ENCODE data around the gene PCLAF.
"Not testable (repeated sequence)": the region's sequence is repeated elsewhere in the genome, so short reads cannot be mapped to it uniquely, and the experiment has no call there.

Gene PCLAF, protein sequence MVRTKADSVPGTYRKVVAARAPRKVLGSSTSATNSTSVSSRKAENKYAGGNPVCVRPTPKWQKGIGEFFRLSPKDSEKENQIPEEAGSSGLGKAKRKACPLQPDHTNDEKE

DNA sequence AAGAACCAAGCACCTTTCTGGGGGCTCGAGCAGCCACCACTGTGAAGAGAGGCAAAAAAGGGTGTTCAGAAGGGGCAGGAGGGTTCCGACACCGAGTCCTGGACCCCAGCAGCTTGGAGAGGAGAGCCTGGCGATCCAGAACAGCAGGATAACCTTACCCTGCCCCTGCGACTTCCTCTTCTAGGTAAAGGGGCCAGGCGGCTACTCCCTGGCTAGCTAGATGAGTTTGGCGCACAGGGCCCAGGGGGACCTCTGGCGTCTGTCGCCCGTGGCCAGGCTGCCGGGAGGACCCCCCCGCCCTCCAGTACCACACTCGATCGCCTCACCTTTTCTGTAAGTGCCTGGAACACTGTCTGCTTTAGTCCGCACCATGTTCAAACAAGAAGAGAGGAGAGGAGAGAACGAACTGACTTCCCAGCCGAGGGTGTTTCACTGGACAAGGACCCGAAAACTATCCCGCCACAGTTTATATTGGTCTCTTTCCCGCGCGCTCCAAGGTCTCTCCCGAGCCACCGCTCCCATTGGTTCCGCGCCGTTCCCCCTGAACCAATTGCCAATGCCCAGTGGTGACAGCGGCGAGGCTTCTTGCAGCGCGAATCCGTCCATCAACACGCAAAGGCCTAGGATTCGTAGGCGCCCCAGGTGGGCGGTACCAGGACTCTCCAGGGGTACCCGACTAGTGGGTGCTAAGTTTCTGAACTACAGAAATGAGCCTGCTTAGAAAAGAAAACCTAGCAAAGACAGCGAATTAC, at the start of gene PCLAF:
PCLAF (minus strand) TSS at position 442 of the 752 bp plus-strand sequence; CDS start at position 372, 70 bp downstream.
- in situ Hi-C loops (cut with MboI; ENCODE audit: low sequenced_read_pairs), result no loop called here

DNA sequence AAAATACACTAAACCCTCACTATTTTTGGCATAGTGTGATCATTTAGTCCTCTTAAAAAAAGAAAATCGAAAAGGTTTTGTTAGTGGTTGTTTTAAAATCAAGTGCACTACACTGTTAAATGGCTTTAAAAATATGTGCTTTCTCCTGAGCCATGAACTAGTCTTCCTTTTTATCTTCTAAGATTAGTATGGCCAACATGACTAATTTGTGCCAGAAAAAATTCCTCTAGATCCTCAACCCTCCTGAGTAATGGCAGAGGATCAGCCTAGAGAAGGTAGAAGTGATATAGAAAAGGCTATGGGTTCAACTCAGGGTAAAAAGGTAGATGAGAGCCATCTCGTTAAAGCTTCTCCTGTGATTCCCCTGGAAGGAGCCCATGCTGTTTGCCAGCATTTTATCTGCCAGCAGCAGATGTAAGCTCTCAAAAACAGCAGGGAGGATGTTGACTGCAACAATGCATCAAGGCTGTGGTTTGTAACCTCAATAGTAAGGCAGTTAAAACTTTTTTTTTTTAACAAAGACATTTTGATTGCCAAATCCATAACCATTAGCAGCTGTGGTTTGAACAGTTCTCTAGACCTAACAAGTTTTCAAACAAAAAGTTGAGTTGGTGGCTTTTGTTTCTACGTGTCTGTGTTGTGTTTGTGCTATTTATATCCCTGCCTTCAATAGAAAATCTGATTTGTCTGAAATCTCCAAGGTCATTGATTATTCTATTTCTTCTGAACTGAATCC, 48.9 kb upstream of the PCLAF start:
- in situ Hi-C loops (cut with MboI; ENCODE audit: low sequenced_read_pairs), result no loop called here

DNA sequence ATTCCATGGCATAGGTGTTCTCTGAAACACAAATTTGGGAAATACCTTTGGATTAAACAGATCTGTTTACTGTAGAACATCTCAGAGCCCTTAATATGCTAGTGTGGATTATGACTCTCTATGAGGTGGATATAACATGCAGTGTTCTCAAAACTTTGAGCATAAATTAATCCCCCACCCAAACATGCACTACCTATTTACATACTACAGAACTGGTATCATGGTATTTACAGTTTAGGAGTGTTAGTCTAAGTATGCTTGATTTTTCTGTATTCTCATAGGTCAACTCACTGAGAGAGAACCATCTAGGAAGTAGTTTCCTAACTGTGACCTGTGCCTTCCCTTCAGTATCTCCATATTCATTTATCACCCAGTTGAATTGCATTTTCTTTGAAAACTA, 48.2 kb upstream of the PCLAF start:
- in situ Hi-C loops (cut with MboI; ENCODE audit: low sequenced_read_pairs), result no loop called here

DNA sequence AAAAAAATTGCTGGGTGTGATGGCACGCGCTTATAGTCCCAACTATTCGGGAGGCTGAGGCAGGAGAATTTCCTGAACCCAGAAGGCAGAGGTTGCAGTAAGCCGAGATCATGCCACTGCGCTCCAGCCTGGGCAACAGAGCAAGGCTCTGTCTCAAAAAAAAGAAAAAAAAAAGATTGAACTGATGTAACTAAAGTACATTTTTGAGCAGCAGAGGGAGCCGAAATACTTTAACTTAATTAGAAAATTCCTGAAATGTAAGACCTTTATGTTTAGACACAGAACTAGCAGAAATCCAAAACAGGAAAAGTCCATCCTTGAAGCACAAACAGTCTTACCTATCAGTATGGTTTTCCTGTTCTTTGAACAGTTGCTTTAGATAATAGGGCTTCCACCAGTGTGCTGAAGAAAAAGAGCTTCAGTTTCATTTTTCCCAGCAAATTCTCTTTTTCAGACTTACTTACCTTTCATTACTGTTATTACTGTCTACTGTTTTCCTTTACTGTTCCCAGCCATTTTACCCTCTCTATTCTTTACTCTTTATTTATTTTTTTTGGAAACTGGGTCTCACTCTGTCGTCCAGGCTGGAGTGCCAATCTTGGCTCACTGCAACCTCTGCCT, 45.7 kb upstream of the PCLAF start:
- in situ Hi-C loops (cut with MboI; ENCODE audit: low sequenced_read_pairs), result no loop called here

DNA sequence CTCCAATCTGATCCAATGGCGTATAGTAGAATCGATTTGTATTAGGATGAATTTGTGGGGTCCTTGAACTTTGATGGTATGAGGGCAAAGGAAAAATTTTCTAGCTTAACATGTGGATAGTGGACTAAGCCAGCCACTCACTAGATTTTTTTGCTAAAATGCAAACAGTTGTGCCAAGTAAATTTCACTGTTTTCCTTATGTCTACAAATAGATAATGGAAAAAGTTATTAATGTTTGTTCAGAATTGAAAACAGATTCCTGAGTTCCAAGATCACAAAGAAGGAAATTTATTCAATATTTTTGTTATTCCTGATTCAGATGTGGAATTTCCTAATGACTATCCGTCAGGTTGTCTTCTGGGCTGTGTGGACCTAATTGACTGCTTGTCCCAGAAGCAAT, 44.0 kb upstream of the PCLAF start:
- in situ Hi-C loops (cut with MboI; ENCODE audit: low sequenced_read_pairs), result no loop called here

DNA sequence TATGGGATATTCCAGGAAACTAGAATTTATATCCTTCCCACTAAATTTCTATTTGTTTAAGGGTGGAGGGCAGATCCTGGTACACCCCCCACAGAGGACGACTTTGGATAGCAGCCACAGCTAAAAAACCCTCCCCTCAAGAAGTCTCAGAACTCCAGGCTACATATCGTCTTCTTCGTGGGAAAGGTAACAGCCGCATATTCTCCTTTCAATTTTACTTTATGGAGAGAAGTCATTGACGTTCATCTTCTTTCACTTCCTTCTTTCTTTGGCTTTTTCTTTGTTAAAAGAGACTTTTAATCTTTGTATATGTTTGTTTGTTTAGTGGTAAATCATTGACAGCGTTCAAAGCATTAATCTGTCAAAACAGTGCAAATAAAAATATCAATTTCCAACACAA, 42.7 kb upstream of the PCLAF start:
- in situ Hi-C loops (cut with MboI; ENCODE audit: low sequenced_read_pairs), result no loop called here

DNA sequence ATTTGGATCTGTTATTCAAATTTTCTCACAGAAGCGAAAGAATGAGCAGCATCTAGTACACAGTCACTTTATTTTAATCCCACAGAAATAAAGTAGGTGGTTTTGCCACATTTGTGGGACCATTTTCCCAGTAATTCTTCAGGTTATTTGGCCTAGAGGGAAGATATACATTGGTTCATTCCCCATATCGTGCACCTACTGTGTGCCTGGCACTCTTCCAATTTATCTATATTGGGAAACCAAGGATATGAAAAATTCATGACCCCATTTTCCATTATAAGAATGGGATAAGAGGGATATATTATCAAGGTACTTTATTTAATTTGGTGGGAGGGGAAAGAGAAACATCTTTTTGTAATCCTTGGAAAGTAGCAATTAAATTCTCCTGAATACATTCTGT, 41.5 kb upstream of the PCLAF start:
- in situ Hi-C loops (cut with MboI; ENCODE audit: low sequenced_read_pairs), result no loop called here

DNA sequence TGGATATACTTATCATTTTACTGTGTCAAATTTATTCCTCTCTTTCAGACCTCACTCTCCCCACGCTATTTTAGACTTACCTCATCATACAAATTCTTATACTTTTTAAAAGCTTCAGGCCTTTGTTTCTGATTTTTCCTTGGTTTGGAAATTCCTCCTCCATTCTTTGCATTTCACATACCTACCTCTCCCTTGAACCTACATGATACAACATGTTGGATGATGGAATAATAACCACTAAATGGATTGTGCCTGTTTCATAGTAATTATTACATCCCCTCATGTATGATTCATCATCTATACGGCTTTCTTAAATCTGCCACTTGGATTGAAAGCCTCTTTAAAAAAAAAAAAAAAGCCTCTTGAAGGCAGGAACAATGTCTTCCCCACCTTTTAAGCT, 31.0 kb upstream of the PCLAF start:
- in situ Hi-C loops (cut with MboI; ENCODE audit: low sequenced_read_pairs), result no loop called here

DNA sequence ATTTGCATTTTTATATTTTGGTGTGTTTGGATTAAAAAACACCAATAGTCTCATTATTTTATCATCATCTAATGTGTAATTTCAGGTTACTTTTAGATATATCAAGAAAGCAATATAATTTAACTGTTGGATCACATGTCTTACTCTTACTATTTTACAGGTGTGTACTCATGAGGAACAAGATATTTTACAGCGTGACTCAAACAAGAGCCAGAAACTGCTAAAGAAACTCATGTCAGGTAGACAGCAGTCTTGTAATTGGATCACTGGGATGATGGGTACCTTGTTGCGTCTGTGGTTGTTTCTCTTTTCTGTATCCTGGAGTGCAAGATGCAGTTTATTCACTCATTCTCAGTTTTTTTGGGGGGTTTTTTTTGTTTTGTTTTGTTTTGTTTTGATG, 19.3 kb upstream of the PCLAF start:
- in situ Hi-C loops (cut with MboI; ENCODE audit: low sequenced_read_pairs), result no loop called here

DNA sequence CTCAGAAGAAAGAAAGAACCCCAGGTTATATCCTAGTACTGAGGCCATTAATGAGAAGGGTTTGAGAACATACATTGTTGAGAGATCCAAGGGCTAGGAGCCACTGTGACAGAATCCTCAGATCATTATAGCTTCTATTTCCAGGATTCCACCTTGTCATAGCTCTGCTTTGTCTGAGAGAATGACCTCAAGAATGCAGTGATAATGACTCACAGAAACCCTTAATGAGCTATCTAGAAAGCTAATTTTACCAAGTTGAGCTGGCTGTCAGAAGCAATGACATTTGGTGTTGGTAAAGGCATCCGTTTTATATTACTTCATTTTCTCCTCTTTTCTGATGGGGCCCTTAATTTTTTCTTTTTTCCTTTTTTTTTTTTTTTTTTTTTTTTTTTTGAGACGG, 17.3 kb upstream of the PCLAF start:
- in situ Hi-C loops (cut with MboI; ENCODE audit: low sequenced_read_pairs), result no loop called here

DNA sequence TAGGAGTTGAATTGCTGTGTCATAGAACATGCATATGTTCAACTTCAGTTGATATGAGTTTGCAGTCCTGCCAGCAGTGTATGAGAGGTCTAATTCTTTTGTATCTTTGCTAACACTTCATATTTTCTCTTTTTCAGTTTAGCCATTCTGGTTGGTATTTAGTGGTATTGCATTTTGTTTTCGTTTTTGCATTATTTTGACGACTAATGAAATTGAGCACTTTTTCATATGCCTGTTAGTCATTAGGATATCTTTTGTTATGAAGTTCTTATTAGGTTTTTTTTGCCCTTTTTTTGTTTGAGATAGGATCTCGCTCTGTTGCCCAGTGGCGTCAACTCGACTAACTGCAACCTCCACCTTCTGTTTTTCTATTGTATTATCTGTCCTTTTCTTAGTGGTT, 15.5 kb upstream of the PCLAF start:
- in situ Hi-C loops (cut with MboI; ENCODE audit: low sequenced_read_pairs), result no loop called here

DNA sequence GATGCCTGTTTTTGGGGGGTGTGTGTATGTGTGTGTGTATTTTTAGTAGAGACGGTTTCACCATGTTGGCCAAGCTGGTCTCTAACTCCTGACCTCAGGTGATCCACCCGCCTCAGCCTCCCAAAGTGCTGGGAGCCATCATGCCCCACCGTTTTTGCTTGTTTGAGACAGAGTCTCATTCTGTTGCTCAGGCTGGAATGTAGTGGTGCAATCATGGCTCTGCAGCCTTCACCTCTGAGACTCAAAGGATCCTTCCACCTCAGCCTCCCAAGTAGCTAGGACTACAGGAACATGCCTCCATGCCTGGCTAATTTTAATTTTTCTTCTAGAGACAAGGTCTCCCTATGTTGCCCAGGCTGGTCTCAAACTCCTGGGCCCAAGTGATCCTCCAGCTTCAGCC, 11.2 kb upstream of the PCLAF start:
- in situ Hi-C loops (cut with MboI; ENCODE audit: low sequenced_read_pairs), result not testable (repeated sequence)

DNA sequence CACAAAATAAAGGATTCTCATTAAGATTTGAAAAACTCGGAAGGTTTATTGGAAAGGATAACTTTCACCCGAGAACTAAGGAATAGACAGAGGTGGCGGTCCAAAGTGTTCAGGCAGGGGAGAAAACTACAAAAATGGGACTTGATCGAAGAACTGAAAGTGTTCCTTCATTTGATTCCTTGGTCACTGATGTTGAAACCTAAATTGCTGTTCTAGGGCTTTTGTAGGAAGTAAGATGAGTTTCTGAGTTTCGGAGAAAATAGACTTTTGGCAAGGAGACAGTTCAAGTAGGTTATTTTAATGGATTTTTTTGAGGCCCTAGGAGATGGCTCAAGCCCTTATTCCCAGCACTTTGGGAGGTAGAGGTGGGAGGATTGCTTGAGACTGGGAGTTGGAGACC, 7.8 kb upstream of the PCLAF start:
- in situ Hi-C loops (cut with MboI; ENCODE audit: low sequenced_read_pairs), result no loop called here

DNA sequence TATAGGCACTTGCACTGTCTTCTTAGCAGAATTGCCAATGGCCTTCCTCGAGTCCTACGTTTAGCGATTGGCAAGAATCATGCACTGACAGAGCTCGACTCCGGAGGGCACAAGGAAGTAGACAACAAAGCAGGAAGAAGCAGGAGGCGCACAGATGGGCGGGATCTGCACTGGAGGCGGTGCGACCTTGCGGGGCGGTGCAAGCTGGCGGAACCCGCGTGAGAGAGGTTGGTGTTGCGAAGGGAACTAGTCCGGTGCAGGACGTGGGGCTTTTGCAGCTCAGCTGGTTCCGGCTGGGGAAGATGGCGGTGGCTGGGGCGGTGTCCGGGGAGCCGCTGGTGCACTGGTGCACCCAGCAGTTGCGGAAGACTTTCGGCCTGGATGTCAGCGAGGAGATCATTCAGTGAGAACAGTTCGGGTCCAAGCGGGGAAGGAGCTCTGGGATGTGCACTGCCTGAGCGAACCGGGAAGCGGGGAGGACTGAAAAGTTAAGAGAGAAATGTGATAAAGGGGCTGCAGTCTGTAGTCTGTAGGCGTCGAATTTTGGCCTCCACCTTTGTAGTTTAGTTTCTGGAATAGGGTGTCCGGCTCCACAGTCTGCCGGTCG, 6.4 kb upstream of the PCLAF start, which contains the start of gene TRIP4:
TRIP4 (plus strand) TSS at position 275 of the 607 bp plus-strand sequence; CDS start at position 303, 28 bp downstream.
- in situ Hi-C loops (cut with MboI; ENCODE audit: low sequenced_read_pairs), result no loop called here

DNA sequence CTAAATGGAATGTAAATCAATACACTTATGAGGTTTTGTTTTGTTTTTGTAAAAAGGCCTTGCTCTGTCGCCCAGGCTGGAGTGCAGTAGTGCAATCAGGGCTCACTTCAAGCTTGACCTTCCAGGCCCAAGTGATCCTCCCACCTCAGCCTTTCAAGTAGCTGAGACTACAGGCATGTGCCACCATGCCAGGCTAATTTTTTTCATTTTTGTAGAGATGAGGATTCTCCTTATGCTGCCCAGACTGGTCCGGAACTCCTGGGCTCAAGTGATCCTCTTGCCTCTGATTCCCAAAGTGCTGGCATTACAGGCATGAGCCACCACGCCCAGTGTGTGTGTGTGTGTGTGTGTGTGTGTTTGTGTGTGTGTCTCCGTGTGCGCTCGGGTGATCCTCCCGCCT, 5.0 kb upstream of the PCLAF start:
- in situ Hi-C loops (cut with MboI; ENCODE audit: low sequenced_read_pairs), result no loop called here

DNA sequence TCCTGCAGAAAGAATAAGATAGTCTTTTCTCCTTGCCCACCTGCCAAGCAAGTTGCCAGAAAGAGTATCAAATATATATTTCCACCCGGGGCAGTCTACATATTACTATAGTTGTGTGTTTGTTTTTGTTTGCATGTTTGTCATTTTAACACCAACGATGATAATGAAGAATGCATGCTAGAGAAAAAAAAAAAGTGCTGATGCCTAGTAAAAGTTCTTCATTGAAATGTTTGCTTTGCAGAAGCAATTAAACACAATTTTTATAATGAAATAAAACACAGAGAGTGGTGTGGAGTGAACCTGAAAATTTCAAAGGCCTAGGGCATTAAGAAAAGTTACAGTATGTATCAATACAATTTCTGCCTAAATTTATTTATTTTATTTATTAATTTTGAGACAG, 2.5 kb upstream of the PCLAF start:
- in situ Hi-C loops (cut with MboI; ENCODE audit: low sequenced_read_pairs), result no loop called here

DNA sequence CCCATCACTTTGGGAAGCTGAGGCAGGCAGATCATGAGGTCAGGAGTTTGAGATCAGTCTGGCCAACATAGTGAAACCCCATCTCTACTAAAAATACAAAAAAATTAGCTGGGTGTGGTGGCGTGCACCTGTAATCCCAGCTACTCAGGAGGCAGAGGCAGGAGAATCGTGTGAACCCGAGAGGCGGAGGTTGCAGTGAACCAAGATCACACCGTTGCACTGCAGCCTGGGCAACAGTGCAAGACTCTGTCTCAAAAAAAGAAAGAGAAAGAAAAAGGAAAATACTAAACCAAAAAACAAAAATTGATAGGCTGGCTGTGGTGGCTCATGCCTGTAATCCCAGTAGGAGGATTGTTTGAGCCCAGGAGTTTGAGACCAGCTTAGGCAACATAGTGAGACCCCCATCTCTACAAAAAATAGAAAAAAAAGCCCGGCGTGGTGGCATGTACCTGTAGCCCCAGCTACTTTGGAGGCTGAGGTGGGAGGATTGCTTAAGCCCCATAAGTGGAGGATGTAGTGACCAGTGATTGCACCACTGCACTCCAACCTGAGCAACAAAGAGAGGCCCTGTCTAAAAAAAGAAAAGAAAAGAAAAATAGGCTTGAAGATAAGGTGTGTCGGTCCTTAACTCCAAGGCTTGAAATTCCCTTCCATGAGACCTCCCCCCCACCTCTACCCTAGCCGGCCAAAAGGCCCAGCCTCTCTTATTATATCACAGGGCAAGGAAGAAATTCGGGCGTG, 941 bp downstream of the PCLAF start:
- in situ Hi-C loops (cut with MboI; ENCODE audit: low sequenced_read_pairs), result not testable (repeated sequence)

DNA sequence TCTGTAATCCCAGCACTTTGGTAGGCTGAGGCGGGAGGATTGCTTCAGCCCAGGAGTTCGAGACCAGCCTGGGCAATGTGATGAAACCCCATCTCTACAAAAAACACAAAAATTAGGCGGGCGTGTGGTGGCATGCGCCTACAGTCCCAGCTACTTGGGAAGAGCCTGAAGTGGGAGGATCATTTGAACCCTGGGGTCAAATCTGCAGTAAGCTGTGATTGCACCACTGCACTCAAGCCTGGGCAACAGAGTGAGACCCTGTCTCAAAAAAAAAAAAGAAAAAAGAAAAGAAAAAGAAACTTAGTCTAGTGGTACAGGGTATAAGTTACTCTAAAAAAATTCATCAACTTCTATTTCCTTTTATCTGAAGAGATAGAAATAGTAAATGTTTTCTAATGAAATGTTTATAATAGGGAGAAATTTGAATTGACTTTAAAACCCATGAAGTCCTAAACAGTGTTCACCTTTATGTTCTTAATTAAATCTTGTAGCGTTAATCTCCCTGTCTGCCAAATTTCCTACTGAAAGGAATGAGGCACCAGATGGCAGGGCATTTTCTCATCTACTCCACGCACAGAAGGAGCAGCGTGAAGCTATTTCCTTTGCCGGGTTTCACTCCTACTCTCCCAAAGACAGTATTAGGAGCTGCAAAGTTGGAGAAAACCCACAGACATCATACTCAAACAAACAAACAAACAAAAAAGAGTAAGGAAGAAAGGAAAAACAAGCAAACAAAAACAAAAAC, 1.9 kb downstream of the PCLAF start:
- in situ Hi-C loops (cut with MboI; ENCODE audit: low sequenced_read_pairs), result no loop called here

DNA sequence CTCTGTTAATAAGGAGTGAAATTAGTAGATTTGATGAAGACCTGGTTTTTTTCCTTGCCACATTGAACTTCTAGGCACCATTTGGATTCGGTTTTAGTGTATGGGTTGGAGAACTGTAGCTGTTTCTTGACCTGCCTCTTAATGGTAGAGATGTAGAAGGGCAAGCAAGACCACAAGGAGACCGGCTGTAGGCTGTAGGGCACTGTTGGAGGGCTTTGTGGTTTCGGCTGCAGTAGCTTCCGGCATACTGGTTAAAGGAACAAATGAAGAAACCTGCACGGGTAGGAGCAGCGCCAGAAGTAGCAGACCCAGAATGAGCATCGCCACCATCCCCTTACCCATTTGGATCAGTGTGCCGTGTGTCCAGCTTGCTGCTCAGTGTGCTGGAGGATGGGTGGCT, 7.9 kb downstream of the PCLAF start:
- in situ Hi-C loops (cut with MboI; ENCODE audit: low sequenced_read_pairs), result no loop called here

DNA sequence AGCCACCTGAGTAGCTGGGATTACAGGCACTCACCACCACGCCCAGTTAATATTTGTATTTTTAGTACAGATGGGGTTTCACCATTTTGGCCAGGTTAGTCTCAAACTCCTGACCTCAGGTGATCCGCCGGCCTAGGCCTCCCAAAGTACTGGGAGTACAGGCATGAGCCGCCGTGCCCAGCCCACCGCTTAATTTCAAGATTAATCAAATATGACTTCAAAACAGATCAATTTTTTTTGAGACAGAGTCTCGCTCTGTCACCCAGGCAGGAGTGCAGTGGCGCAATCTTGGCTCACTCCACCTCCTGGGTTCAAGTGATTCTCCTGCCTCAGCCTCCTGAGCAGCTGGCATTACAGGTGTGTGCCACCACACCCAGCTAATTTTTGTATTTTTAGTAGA, 9.9 kb downstream of the PCLAF start:
- in situ Hi-C loops (cut with MboI; ENCODE audit: low sequenced_read_pairs), result not testable (repeated sequence)
